HUES6 (cell line): Measurements from ENCODE around the gene NRXN2.

Experiments used
- H3K27ac ChIP-seq: 2 replicates; pipeline ENCODE4 v1.7.0; 2013; ENCODE audit warnings: low read depth, mild to moderate bottlenecking, low read length, inconsistent platforms
- H3K27me3 ChIP-seq: 2 replicates; pipeline ENCODE4 v1.6.1; 2013; ENCODE audit warnings: low read length; ENCODE audit not compliant: control insufficient read depth, insufficient read depth
- H3K36me3 ChIP-seq: 2 replicates; pipeline ENCODE4 v1.6.1; 2013; ENCODE audit warnings: low read length; ENCODE audit not compliant: control insufficient read depth, insufficient read depth
- H3K4me1 ChIP-seq: 2 replicates; pipeline ENCODE4 v1.6.1; 2013; ENCODE audit warnings: low read length; ENCODE audit not compliant: control insufficient read depth, insufficient read depth
- H3K4me3 ChIP-seq: 2 replicates; pipeline ENCODE4 v1.5.1; 2013; ENCODE audit warnings: low read depth, low read length
- H3K9ac ChIP-seq: one replicate; pipeline ENCODE4 v1.6.1; 2013; ENCODE audit warnings: mild to moderate bottlenecking, low read length
- H3K9me3 ChIP-seq: 2 replicates; pipeline ENCODE4 v1.6.1; 2013; ENCODE audit warnings: low read depth, low read length; ENCODE audit not compliant: control insufficient read depth, insufficient read depth

Gene NRXN2

GRCh38 chr11:64619196-64619595 is 103.8 kb downstream of the NRXN2 start:
- no peaks in the 10 kb centered on the region for H3K27me3 ChIP-seq
- H3K36me3 ChIP-seq, result no peaks in the 10 kb centered on the region
- H3K27ac ChIP-seq, result no peak overlapping the region
- no peaks in the 10 kb centered on the region for H3K9me3 ChIP-seq
- H3K4me3 ChIP-seq, result no peak overlapping the region
- H3K4me1 ChIP-seq, result peaks cover 15% of the 10 kb centered on the region; the same call in 1 of the 2 replicates
- H3K9ac ChIP-seq, result no peak overlapping the region

GRCh38 chr11:64616817-64617216 is 106.2 kb downstream of the NRXN2 start:
- H3K36me3 ChIP-seq, result no peaks in the 10 kb centered on the region
- no peak overlapping the region for H3K4me3 ChIP-seq
- peaks cover 15% of the 10 kb centered on the region; the same call in 1 of the 2 replicates for H3K4me1 ChIP-seq
- no peak overlapping the region for H3K9ac ChIP-seq
- H3K27me3 ChIP-seq, result no peaks in the 10 kb centered on the region; the same call in 1 of the 2 replicates
- H3K27ac ChIP-seq, result no peak overlapping the region
- H3K9me3 ChIP-seq, result no peaks in the 10 kb centered on the region

GRCh38 chr11:64614917-64615316 is 108.1 kb downstream of the NRXN2 start:
- Histone ChIP-seq H3K4me1 (peaks cover 5% of the 10 kb centered on the region; the same call in 1 of the 2 replicates), H3K27ac (no peak overlapping the region)

GRCh38 chr11:64613648-64614047 is 109.3 kb downstream of the NRXN2 start:
- H3K27me3 ChIP-seq, result no peaks in the 10 kb centered on the region; the same call in 1 of the 2 replicates
- no peaks in the 10 kb centered on the region for H3K9me3 ChIP-seq
- no peak overlapping the region for H3K9ac ChIP-seq
- H3K36me3 ChIP-seq, result no peaks in the 10 kb centered on the region
- H3K27ac ChIP-seq, result no peak overlapping the region
- peaks cover 2% of the 10 kb centered on the region; the same call in 1 of the 2 replicates for H3K4me1 ChIP-seq
- H3K4me3 ChIP-seq, result no peak overlapping the region

More at GRCh38 chr11:64614917-64615316, 108.1 kb downstream of the NRXN2 start:
- Histone ChIP-seq H3K36me3 (no peaks in the 10 kb centered on the region), H3K9me3 (no peaks in the 10 kb centered on the region), H3K4me3 (no peak overlapping the region), H3K9ac (no peak overlapping the region), H3K27me3 (no peaks in the 10 kb centered on the region; the same call in 1 of the 2 replicates)

GRCh38 chr11:64611869-64612646 is 110.9 kb downstream of the NRXN2 start:
- Histone ChIP-seq H3K27me3 (no peaks in the 10 kb centered on the region; the same call in 1 of the 2 replicates), H3K4me1 (peaks cover 4% of the 10 kb centered on the region; the same call in 1 of the 2 replicates), H3K4me3 (no peak overlapping the region), H3K9me3 (no peaks in the 10 kb centered on the region), H3K27ac (no peak overlapping the region), H3K9ac (no peak overlapping the region), H3K36me3 (no peaks in the 10 kb centered on the region)

GRCh38 chr11:64611176-64611575 is 111.8 kb downstream of the NRXN2 start:
- Histone ChIP-seq H3K4me1 (peaks cover 4% of the 10 kb centered on the region; the same call in 1 of the 2 replicates), H3K27ac (no peak overlapping the region), H3K27me3 (no peaks in the 10 kb centered on the region; the same call in 1 of the 2 replicates), H3K9me3 (no peaks in the 10 kb centered on the region), H3K9ac (no peak overlapping the region), H3K36me3 (no peaks in the 10 kb centered on the region), H3K4me3 (no peak overlapping the region)

- Histone ChIP-seq H3K27ac (no peak overlapping the region), H3K27me3 (no peaks in the 10 kb centered on the region; the same call in 1 of the 2 replicates), H3K4me3 (no peak overlapping the region), H3K9ac (no peak overlapping the region), H3K9me3 (no peaks in the 10 kb centered on the region), H3K36me3 (no peaks in the 10 kb centered on the region), H3K4me1 (peaks cover 4% of the 10 kb centered on the region; the same call in 1 of the 2 replicates)
These were observed 112.4 kb downstream of the NRXN2 start for GRCh38 chr11:64610596-64610995.

GRCh38 chr11:64609436-64610047 is 113.5 kb downstream of the NRXN2 start:
- H3K9ac ChIP-seq, result no peak overlapping the region
- no peak overlapping the region for H3K27ac ChIP-seq
- H3K9me3 ChIP-seq, result no peaks in the 10 kb centered on the region
- H3K27me3 ChIP-seq, result no peaks in the 10 kb centered on the region; the same call in 1 of the 2 replicates
- no peak overlapping the region for H3K4me3 ChIP-seq
- peaks cover 7% of the 10 kb centered on the region; the same call in 1 of the 2 replicates for H3K4me1 ChIP-seq
- H3K36me3 ChIP-seq, result no peaks in the 10 kb centered on the region

- Histone ChIP-seq H3K4me1 (peaks cover 7% of the 10 kb centered on the region; the same call in 1 of the 2 replicates), H3K27me3 (no peaks in the 10 kb centered on the region; the same call in 1 of the 2 replicates), H3K9ac (no peak overlapping the region), H3K9me3 (no peaks in the 10 kb centered on the region), H3K27ac (no peak overlapping the region), H3K36me3 (no peaks in the 10 kb centered on the region), H3K4me3 (no peak overlapping the region)
These were observed 114.4 kb downstream of the NRXN2 start for GRCh38 chr11:64608636-64609035.

GRCh38 chr11:64608046-64608445 is 115.0 kb downstream of the NRXN2 start:
- no peak overlapping the region for H3K27ac ChIP-seq
- H3K9me3 ChIP-seq, result no peaks in the 10 kb centered on the region
- H3K36me3 ChIP-seq, result no peaks in the 10 kb centered on the region
- H3K4me3 ChIP-seq, result no peak overlapping the region
- H3K9ac ChIP-seq, result no peak overlapping the region
- H3K27me3 ChIP-seq, result no peaks in the 10 kb centered on the region; the same call in 1 of the 2 replicates
- peaks cover 7% of the 10 kb centered on the region; the same call in 1 of the 2 replicates for H3K4me1 ChIP-seq
